B cell (primary cell): ENCODE data around the gene BTBD6.

Experiments
- CTCF ChIP-seq: fragments of 200-600 bp; IDR thresholded peaks from one replicate; pipeline ENCODE4 v1.8.0; 2022; ENCODE audit warnings: antibody characterized with exemption, mild to moderate bottlenecking
- EZH2 ChIP-seq: IDR thresholded peaks from 2 replicates; pipeline ENCODE4 v1.6.1; 2012; ENCODE audit warnings: borderline replicate concordance, low read depth, mild to moderate bottlenecking, moderate library complexity, low read length; ENCODE audit not compliant: insufficient read depth, poor library complexity, severe bottlenecking

- no peak for TF ChIP-seq CTCF
- TF ChIP-seq EZH2 = no peak
Observed at GRCh38 chr14:105283028-105283427, 34.7 kb downstream of the BTBD6 start.
